HG03135 (cell line): ENCODE measurements around the gene MRPL28.

Experiments
- ATAC-seq: cut with Tn5 transposase; IDR thresholded peaks from one replicate; pipeline ENCODE4 v1.9.1; 2021; ENCODE audit warnings: mild to moderate bottlenecking, moderate library complexity; ENCODE audit not compliant: unreplicated experiment

MRPL28 gene

GRCh38 chr16:318628-319027 lies 51.7 kb downstream of the MRPL28 start:
- no peak for ATAC-seq

GRCh38 chr16:317583-317982 lies 52.8 kb downstream of the MRPL28 start:
- no peak for ATAC-seq
